ENCODE measurements around the gene AUTS2.

GRCh38 chr7:69701288-69701687 is 103.0 kb downstream of the AUTS2 start:
- TF ChIP-seq CTCF (IDR thresholded peaks at IDR 0.05) (no peak), EP300 (IDR thresholded peaks at IDR 0.05) (no peak)
